Activated naive CD8-positive, alpha-beta T cell (primary cell): Measurements from ENCODE around the gene TAF8.

ENCODE experiments used
- H3K27ac Mint-ChIP-seq: one replicate; pipeline ENCODE4 v1.8.0; 2021; ENCODE audit warnings: mixed read lengths
- H3K27me3 Mint-ChIP-seq: one replicate; pipeline ENCODE4 v1.8.0; 2021; ENCODE audit warnings: mixed read lengths
- H3K36me3 Mint-ChIP-seq: one replicate; pipeline ENCODE4 v1.8.0; 2021; ENCODE audit warnings: mixed read lengths
- H3K4me1 Mint-ChIP-seq: one replicate; pipeline ENCODE4 v1.8.0; 2021; ENCODE audit warnings: low read depth, mixed read lengths
- H3K4me3 Mint-ChIP-seq: one replicate; pipeline ENCODE4 v1.8.0; 2021; ENCODE audit warnings: mild to moderate bottlenecking, mixed read lengths
- H3K9me3 Mint-ChIP-seq: one replicate; pipeline ENCODE4 v1.8.0; 2021; ENCODE audit warnings: low read depth, mixed read lengths

TAF8 gene

DNA sequence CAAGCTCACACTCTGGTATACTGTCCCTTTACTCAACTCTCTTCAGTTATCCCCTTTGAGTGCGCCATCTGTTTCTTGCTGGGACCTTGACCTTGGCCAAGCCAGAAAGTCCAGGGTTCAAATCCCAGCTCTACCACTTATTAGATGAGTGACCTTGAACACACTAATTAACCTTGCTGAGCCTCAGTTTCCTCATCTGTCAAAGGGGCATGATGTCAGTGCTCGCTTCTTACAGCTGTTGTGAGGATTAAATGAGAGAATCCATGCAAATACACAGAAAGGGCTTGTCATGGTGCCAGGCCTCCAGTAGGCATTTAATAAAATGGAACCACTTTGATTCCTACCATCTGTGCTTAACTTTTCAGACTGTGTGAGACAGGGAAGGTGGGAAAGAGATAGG is 57.7 kb downstream of the TAF8 start:
- Mint-ChIP-seq H3K4me3 (no peak overlapping the region), H3K27me3 (peaks cover 4% of the 10 kb centered on the region), H3K27ac (no peak overlapping the region), H3K4me1 (peaks cover 7% of the 10 kb centered on the region), H3K36me3 (no peaks in the 10 kb centered on the region), H3K9me3 (no peaks in the 10 kb centered on the region)

DNA sequence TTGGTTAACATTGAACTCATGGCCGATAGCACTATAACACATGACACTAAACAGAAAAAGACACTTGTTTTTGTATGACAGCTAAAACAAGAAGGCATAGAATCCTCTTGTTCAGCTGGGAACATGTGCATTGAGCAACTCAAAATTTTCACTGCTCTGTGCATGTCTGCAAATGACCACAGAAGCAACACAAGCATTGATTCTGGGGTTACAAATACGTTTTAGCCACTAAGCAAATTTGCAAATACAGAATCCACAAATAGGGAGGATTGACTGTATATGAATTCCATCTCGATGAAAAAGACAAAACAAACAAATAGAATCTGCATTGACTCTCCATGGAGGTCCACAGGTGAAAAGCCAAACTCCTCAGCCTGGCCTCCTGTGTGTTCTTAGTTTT is 60.4 kb downstream of the TAF8 start:
- H3K9me3 Mint-ChIP-seq, result no peaks in the 10 kb centered on the region
- H3K4me1 Mint-ChIP-seq, result no peaks in the 10 kb centered on the region
- H3K27me3 Mint-ChIP-seq, result peaks cover 4% of the 10 kb centered on the region
- H3K27ac Mint-ChIP-seq, result no peak overlapping the region
- H3K36me3 Mint-ChIP-seq, result no peaks in the 10 kb centered on the region
- no peak overlapping the region for H3K4me3 Mint-ChIP-seq

DNA sequence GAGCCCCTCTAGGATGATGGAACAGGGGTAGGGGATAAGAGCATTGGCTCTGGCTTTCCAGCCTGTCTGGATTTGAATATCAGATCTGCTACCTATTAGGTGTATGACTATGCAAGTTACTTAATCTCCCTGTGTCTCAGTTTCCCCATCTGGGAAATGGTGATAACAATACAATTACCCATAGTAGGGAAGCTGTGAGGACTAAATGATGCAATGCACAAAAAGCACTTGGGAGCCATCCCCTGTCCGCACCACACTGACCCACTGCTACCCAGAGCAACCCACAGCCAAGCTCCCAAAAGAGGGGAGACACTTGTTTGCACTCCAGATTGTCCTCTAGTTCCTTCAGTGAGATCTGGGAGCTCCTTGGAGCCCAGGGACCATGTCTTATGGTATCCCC is 62.0 kb downstream of the TAF8 start:
- no peak overlapping the region for H3K27ac Mint-ChIP-seq
- H3K36me3 Mint-ChIP-seq, result no peaks in the 10 kb centered on the region
- H3K9me3 Mint-ChIP-seq, result no peaks in the 10 kb centered on the region
- no peaks in the 10 kb centered on the region for H3K4me1 Mint-ChIP-seq
- H3K27me3 Mint-ChIP-seq, result peaks cover 9% of the 10 kb centered on the region
- no peak overlapping the region for H3K4me3 Mint-ChIP-seq

DNA sequence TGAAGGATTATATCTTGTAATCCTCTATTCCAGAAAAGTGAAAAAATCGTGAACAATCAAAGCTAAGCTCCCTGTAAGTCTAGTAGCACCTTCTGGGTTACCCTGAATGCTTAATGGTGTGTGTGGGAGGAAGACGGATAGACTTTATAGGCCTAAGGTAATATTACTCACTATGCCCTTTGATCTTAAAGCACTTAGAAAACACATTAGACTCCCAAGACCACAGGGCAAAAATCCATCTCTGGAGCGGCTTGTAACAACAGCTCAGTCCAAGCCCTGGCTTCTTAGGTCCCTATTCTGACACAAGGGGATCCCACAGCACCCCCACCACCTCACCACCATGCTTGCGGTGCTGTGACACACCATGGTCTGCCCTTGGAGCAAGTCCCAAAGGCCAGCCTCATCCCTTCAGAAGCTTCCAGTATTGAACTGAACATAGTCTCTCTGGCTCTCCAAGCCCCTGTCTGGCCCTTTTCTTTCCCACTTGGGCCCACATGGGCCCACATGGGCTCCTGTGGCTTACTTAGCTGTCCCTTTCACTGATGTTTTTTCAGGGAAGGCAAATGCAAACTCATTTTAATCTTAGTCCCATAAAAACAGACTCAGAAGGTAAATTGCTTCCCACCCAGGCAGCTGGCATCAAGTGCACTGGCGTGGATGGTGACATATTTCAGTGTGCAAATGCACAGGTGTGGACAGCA is 63.8 kb downstream of the TAF8 start:
- peaks cover 9% of the 10 kb centered on the region for H3K27me3 Mint-ChIP-seq
- no peaks in the 10 kb centered on the region for H3K4me1 Mint-ChIP-seq
- no peaks in the 10 kb centered on the region for H3K36me3 Mint-ChIP-seq
- no peak overlapping the region for H3K4me3 Mint-ChIP-seq
- no peak overlapping the region for H3K27ac Mint-ChIP-seq
- H3K9me3 Mint-ChIP-seq, result no peaks in the 10 kb centered on the region

DNA sequence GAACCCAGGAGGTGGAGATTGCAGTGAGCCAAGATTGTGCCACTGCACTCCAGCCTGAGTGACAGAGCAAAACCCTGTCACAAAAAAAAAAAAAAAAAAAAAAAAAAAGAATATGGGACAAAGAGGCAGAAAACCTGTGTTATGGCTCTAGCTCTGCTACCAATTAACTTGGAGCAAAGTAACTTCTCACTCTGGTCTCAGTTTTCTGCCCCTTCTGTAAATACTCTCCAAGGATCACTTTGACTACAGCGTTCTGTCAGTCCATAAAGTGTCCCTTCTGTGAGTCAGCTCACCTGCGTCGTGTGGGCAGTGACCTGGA is 67.5 kb downstream of the TAF8 start:
- Mint-ChIP-seq H3K27me3 (peaks cover 7% of the 10 kb centered on the region), H3K9me3 (no peaks in the 10 kb centered on the region), H3K4me3 (no peak overlapping the region), H3K36me3 (no peaks in the 10 kb centered on the region), H3K4me1 (no peaks in the 10 kb centered on the region), H3K27ac (no peak overlapping the region)

DNA sequence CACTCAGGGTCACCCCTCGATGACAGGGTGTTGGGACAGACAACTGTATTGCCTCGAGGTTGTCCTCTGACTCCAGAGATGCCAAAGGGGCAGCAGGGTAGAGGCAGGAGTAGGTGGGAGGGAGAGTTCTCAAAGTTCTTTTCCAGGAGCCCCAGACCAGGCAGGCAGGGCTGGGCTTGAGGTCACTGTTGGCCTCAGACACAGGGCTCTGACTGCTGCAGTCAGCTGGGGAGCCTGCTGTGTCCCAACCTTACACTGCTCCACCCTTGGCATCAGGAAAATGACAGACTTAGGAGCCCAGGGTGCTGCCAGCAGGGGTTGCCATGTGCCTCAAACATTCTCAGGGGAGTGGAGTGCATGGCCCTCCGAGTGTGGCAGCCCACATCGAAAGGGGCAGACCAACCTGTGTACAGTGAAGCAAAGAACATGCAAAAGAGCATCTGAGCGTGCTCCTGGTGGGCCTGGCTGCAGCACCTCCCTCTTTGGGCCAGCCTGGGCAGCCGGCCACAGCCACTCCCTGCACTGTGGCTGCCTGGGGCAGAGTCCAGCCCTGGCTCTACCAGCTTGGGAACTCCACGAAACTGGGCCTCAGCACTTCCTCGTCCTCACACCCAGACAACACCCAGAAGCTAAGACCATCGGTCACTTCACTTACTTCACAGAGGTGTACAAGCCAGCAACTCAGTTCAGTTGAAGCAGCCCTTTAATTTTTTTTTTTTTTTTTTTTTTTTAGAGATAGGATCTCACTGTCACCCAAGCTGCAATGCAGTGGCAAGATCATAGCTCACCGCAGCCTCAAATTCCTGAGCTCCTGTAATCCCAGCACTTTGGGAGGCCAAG is 68.1 kb downstream of the TAF8 start:
- H3K4me1 Mint-ChIP-seq, result no peaks in the 10 kb centered on the region
- no peak overlapping the region for H3K27ac Mint-ChIP-seq
- no peaks in the 10 kb centered on the region for H3K36me3 Mint-ChIP-seq
- peaks cover 5% of the 10 kb centered on the region for H3K27me3 Mint-ChIP-seq
- H3K9me3 Mint-ChIP-seq, result no peaks in the 10 kb centered on the region
- H3K4me3 Mint-ChIP-seq, result no peak overlapping the region

DNA sequence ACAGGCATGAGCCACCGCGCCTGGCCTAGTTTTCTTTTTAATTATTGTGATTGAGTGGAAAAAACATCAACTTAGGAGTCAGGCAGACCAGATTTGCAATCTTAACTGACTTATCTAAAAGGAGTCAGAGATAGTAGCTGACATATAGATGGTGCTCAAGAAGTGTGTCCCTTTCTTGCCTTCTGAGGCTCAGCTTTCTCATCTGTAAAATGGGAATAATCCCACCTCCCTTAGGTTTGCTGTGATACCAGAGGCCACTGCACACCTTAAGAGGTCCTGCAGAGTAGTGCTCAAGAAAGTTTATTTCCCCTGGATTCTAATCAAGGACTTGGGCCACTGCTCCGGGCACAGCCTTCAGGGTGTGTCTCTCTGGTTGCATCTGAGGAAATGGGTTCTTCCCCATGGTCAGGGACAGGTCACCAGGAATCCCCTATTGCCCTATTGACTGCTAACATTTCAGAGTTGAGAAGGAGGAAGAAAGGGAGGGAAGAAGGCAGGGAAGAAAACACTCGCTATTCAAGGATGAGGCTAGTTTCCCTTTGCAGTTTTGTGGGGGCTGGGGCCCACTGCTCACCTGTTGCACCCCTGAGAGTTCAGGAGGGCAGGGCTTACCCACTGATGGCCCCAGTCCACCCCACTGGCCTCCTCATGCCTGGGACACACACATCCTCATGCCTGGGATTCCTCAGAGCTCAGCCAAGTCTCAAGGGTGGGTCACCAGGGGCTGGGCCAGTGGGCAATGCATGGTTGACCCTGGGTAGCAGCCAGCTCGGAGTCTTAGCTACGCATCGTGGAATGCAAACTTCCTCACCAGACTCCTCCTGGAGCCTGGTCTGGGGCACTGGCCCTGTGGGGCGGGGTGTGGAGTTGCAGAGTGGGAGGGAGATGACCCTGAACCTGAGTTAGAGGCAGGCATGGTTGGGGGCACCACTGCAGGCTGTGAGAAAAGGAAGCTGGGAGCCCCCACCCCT is 70.9 kb downstream of the TAF8 start:
- Mint-ChIP-seq H3K27ac (no peak overlapping the region), H3K4me1 (no peaks in the 10 kb centered on the region), H3K9me3 (no peaks in the 10 kb centered on the region), H3K36me3 (no peaks in the 10 kb centered on the region), H3K4me3 (no peak overlapping the region), H3K27me3 (peaks cover 4% of the 10 kb centered on the region)

DNA sequence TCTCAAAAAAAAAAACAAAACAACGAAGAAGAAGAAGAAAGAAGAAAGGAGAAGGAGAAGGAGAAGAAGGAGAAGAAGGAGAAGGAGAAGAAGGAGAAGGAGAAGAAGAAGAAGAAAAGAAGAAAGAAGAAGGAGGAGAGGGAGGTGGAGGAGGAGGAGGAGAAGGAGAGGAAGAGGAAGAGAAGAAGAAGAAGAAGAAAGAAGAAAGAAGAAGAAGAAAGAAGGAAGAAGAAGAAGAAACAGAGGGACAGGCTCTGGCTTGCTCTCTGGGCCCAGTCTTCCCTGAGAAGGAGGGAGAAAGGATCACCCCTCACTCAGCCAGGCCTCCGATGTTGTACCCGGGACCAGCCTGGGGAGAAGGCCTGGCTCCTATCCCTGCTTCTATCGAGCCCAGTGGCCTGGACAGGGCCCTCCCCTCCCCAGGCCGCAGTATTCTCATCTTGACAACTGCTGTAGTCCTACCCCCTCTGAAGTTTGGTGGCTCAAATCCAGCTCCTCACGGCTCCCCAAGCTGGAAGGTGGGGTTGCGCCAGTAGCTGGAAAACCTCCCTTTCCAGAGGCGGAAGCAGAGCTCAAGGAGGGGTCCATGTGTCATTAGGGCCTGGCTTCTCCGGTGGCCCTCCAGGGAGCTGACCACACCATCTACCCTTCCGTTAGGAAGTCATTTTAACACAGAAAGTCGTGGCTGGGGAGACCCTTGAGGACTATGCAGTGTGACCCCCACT is 73.2 kb downstream of the TAF8 start:
- no peak overlapping the region for H3K27ac Mint-ChIP-seq

DNA sequence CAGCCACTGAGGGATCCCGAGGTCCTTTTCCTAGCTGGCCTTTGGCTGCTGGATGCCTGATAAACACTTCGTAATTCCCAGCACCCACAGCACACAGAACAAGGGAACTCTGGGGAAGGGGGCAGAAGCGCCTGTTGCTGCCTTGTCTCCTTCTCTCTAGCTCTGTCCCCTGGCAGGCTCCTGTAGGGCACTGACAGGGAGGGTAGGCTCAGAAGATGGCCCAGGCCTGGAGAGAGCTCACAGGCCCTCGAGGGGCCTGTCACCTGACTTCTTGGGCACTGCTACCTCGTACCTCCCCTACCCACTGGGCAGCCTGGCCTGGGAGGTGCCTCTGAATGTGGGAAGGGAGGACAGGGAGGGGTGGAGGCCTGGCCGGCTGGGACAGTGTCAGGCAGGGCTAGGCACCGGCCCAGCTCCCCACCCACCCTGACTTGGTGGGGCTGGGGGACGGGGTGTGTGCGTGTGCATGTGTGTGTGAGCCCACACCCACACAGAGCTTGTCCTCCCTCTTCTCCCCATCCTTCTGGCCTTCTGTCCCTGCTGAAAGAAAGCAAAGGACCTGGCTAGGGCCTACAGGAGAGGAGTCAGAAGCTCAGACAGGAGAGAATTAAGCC is 74.0 kb downstream of the TAF8 start:
- Mint-ChIP-seq H3K36me3 (no peaks in the 10 kb centered on the region), H3K4me1 (no peaks in the 10 kb centered on the region), H3K27me3 (no peaks in the 10 kb centered on the region), H3K4me3 (no peak overlapping the region), H3K9me3 (no peaks in the 10 kb centered on the region), H3K27ac (no peak overlapping the region)

More for the DNA sequence above, 73.2 kb downstream of the TAF8 start:
- Mint-ChIP-seq H3K4me1 (no peaks in the 10 kb centered on the region), H3K36me3 (no peaks in the 10 kb centered on the region), H3K27me3 (no peaks in the 10 kb centered on the region), H3K9me3 (no peaks in the 10 kb centered on the region), H3K4me3 (no peak overlapping the region)

DNA sequence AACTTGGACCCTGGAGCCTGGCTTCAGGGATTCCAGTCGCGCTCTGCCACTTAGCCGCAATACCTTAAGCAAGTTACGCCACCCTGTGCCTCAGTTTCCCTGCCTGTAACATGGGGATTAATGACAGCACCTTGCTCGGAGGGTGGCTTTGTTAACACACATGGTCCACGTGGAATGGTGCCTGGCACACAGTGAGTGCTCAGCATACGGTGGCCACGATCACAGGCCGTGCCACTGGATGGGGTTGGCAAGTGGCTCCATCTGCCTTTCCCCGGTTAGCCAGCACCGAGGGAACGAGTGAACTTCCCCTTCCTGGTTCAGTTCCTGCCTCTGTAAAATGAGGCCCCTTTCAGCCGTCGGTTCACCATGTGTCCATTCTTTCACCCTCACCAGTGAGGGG is 74.9 kb downstream of the TAF8 start:
- Mint-ChIP-seq H3K27me3 (no peaks in the 10 kb centered on the region), H3K36me3 (no peaks in the 10 kb centered on the region), H3K4me1 (no peaks in the 10 kb centered on the region), H3K9me3 (no peaks in the 10 kb centered on the region), H3K4me3 (no peak overlapping the region), H3K27ac (no peak overlapping the region)

DNA sequence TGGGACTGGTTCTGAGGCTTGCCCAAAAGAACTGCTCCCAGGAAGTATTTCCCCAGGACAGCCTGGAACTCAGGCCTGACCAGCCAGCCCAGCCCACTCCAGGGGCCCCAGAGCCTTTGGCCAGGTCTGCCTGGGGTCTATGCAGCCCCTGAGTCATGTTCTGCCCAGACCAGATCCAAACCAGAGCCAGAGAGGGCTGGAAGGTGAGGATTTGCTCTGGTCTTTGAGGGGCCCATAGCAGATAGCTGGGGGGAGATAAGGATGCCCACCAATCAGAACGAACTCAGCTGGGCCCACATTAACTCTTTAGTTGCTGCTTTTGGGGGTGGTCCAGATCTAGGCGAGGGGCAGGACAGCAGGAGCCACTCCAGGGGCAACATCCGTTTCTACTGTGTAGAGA is 75.3 kb downstream of the TAF8 start:
- H3K27me3 Mint-ChIP-seq, result no peaks in the 10 kb centered on the region
- H3K4me1 Mint-ChIP-seq, result no peaks in the 10 kb centered on the region
- H3K27ac Mint-ChIP-seq, result no peak overlapping the region
- no peaks in the 10 kb centered on the region for H3K36me3 Mint-ChIP-seq
- no peak overlapping the region for H3K4me3 Mint-ChIP-seq
- no peaks in the 10 kb centered on the region for H3K9me3 Mint-ChIP-seq

DNA sequence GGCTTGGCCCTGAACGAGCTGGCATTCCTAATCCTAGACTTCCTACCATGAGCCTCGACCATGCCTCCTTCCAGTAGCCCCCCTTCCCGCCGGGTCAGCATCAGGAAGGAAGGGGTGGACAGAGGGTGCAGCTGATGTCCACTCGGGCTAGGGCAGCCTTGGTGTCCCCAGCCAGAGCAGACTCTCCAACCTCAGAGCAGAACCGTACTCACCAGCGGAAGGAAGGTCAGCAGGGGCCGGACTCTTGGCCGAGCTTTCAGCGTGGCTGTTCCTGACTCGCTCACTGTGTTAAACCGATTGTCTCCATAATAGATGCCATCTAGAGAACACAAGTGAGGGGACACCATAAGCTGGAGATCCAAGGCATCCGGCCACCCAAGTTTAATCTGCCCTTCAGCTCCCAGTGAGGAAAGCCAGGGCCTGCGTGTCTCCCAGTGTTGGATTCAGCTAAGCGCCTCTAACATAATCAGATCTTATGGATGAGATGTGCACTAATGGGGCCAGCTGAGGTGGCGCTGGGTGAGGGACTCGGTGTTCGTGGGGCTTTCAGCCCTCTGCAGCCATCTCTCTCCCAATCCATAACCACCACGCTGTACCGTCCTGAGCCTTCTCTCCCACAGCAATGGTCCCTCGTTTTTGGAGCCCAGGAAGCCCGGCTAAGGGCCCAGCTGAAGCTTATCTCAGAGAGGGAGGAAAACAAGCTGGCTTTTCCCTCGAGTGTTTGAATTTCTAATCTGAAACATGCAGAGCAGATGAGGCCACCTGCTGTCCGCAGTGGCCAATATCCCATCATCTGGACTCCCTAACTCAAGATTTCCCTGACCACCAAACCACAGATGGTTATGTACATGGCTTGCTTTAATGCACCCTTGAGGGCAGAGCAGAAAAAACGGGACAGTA is 78.4 kb downstream of the TAF8 start:
- no peaks in the 10 kb centered on the region for H3K4me1 Mint-ChIP-seq
- H3K36me3 Mint-ChIP-seq, result no peaks in the 10 kb centered on the region
- H3K4me3 Mint-ChIP-seq, result no peak overlapping the region
- no peaks in the 10 kb centered on the region for H3K9me3 Mint-ChIP-seq
- no peak overlapping the region for H3K27ac Mint-ChIP-seq
- H3K27me3 Mint-ChIP-seq, result no peaks in the 10 kb centered on the region

DNA sequence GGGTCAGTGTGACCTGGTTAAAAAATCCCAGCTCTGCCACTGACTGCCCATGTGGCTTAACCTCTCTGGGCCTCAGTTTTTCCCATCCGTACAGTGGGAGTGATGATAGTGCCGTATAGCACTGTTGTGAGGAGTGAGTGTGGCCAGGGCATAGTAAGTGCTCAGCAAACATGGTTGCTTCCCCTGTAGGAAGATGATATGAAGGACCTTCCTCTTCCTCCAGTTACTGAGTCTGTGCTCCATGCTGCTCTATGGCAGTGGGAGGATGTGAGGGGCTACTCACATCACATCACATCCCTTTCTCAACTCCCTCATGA is 79.0 kb downstream of the TAF8 start:
- H3K4me1 Mint-ChIP-seq, result no peaks in the 10 kb centered on the region
- H3K36me3 Mint-ChIP-seq, result no peaks in the 10 kb centered on the region
- H3K27me3 Mint-ChIP-seq, result no peaks in the 10 kb centered on the region
- H3K9me3 Mint-ChIP-seq, result no peaks in the 10 kb centered on the region
- no peak overlapping the region for H3K27ac Mint-ChIP-seq
- H3K4me3 Mint-ChIP-seq, result no peak overlapping the region
